GOT3 (cell line): ENCODE data around the gene CPEB2.

ENCODE experiments used
- DNase-seq: peaks from one replicate; lab custom pipeline; 2025; ENCODE audit warnings: mixed read lengths; lab: John Stamatoyannopoulos, UW

Gene CPEB2

GRCh38 chr4:15010038-15010585 is 7.8 kb downstream of the CPEB2 start:
- no peak for DNase-seq

DNA sequence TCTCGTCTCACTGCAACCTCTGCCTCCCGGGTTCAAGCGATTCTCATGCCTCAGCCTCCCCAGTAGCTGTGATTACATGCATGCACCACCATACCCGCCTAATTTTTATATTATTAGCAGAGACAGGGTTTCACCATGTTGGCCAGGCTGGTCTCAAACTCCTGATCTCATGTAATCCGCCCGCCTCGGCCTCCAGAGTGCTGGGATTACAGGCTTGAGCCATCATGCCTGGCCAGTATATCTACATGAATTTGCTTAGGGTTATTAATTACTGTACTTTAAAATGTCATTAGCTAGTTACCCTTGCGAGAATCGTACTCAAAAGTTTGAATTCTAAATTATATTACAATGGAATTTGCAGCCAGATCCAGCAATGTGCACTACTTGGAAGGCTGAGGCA is 8.9 kb downstream of the CPEB2 start:
- DNase-seq: no peak

DNA sequence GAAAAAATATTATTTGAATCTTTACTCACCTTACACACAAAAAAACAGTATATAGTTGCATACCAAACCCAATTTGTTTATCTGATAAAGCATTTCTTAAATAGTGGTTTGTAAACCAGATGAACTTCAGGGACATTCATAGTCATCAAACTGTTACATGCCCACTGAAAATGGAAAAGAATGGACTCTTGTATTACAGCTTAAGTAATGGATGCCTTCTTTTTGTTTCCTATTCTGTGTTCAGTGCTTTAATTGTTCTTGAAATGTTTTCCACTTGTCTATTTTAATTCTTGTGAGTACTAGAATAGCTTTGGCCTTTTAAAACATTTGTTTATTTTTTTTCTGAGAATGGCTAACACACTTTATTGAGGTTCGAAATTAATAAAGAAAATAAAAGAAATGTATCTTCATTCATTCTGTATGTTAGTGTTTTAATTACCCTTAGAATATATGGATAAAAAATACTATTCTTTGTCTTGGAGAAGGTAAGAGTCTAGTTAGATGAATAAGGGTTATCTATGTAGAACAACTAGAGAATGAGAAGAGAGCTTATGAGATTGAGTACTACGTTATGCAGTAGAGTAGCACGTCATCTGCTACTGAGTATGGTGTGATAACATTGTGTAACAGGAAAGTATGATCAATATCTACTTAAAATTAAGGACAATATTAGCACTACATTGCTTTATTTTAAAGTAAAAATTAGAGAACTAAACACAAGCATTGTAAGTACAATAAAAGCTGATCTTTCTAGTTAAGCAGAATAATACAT is 9.9 kb downstream of the CPEB2 start:
- no peak for DNase-seq

GRCh38 chr4:15013585-15013984 is 11.3 kb downstream of the CPEB2 start:
- DNase-seq: no peak

DNA sequence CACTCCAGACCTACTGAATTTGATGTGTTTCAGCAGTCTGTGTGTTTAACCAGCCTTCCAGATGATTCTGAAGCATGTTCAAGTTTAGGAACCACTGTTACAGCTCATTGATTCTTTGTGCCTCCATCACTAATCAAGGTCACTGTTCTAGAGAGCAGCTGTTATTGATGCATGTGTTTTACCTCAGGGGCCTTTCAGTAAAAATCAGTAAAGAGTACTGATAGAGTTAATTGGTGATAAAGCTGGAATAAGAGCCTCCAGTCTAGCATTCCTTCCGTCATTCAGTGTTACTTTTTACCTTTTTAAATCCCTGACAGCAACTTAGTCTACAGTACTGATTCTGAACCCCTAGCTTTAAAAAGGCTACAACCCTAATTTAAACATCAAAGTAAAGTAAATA is 12.9 kb downstream of the CPEB2 start:
- no peak for DNase-seq

DNA sequence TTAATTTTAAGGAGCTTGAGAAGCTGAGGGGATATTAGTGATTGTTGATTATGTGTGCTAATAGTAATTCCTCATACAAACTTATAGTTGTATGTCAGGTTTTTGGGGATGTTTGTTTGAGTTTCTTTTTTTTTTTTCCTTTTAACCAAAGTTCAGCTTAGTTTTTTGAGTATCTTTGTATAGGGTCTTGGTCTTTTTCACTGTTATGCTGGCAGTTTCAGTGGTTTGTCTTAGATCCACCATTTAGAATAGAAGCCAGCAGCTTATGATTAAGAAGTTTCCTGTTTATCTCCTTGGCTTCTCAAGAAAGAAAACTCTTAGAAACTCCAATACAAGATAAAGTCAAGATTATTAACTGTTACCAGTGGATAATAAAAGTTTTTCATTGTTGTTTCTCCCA is 16.1 kb downstream of the CPEB2 start:
- no peak for DNase-seq

DNA sequence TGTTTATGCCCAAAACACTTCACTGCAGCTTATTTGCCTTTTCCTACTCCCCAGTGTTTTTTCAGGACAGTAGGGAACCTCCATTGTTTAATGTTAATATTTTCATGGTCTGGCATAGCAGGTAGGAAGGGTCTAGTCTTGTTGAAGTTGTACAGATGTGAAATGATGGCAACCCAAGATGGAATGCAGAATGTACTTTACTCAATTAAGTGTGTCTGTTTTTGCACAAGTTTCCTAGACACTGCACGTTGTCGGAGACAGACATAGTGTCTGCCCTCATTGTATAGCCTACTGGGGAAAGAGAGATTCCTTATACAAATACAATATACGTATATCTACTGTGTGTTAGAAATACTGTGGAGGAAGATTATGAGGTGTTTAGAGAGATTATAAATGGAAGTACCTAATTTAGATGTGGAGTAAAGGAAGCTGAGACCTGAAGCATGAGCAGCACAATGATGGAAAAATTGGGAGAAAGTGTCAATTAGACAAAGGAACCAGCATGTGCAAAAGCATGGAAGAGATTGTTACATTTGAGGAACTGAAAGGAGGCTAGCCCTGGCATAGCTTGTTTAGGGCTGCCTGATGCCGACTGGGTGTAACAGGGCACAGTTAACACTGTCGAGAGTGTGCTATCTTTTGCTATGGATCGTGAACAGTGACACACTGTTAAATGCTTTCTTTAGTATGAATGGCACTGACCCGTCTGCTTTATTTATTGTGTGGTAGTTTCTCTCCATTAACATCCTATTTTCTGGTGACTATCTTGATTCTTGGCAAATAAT is 18.4 kb downstream of the CPEB2 start:
- no peak for DNase-seq

DNA sequence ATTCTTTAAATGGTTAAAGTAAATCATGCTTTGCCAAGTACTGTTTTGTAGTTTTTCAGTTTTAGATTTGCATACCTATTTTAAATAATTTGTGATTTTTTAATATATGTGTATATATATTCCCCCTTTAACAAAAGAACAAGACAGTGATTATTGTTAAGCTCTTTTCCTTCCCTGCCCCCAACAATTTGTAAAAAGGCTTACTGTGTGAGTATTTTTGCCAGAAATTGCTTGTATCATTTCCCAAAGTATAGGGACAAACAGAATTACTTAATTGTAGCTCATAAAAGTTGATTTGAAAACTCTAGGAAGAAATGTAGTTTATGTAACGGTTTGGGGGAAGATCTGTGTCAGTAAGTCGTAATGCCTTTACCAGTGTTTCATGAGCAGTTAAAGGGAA is 19.0 kb downstream of the CPEB2 start:
- DNase-seq: no peak

DNA sequence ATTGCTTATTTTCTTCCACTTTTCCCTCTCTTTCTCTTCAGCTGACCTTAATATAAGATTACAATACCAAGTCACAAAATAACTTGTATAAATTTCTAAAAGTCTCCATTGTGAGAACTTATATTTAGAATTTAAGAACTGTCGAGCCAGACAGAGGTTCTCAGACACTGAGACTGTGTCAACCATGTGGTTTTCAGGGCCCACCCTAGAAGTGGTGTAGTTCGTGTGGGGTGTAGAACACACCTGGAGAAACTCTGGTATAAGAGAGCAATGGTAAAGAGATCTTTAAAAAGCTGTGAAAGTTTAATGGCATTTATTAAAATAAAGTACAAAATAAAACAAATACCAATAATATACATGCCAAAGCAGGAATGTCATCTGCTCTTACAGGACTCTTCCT is 19.7 kb downstream of the CPEB2 start:
- DNase-seq: no peak

GRCh38 chr4:15024386-15024785 is 22.1 kb downstream of the CPEB2 start:
- no peak for DNase-seq

DNA sequence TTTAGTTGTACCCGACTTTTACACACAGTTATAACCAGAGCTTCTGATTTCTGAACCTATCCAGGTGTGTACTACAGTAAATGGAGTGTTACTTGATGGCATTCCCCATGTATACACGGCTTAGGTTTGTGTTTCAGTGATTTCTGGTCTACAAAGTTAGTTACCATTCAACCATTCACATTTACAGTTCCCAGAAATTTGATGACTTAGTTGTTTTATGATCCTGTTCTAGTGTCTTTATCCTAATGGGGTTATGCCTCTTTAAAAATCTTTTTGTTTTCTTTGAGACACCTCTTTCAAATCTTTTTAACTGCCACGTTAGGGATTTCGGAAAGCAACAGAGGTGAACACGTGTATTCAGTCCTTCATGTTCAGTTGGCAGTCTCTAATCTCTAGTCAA is 23.4 kb downstream of the CPEB2 start:
- no peak for DNase-seq

DNA sequence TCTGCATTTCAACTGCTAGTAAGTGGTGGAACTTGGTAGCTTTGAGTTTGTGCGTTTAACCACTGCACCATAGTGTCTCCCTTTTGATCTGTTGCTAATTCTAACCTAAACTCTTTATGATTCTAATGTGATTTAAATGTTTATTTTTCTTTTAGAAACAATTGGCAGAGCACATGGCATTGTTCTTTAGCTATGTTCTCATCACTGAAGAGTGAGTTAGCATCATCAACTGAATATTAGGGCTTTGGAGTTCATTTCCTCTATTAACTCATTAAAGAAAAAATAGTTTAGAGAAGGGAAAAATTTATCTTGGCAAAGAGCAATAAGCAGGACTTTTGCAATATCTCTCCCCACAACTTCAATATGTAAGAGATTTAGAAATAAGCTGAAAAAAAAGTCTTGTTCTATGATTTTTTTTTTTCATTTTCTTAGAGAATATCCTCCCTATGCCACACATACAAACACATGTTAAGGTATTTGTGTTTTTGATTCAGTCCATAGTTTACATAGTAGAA is 25.7 kb downstream of the CPEB2 start:
- DNase-seq: no peak

DNA sequence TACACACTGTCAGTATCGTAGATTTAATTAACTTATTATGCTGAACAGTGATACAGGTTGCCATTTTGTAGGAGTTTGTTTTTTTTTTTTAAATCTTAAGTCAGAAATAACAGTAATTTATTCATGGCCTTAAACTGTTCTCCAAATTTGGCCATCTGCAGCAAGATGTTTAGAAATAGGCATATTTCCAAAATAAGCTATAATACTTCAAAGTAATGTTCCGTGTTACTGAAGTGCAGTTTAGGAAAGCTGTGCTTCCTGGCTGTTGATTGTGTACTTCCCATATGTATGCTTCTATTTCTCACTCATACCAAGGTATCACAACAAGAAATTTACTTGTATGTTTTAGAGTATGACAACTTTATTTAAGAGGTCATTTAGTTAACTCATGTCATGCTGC is 28.9 kb downstream of the CPEB2 start:
- no peak for DNase-seq

DNA sequence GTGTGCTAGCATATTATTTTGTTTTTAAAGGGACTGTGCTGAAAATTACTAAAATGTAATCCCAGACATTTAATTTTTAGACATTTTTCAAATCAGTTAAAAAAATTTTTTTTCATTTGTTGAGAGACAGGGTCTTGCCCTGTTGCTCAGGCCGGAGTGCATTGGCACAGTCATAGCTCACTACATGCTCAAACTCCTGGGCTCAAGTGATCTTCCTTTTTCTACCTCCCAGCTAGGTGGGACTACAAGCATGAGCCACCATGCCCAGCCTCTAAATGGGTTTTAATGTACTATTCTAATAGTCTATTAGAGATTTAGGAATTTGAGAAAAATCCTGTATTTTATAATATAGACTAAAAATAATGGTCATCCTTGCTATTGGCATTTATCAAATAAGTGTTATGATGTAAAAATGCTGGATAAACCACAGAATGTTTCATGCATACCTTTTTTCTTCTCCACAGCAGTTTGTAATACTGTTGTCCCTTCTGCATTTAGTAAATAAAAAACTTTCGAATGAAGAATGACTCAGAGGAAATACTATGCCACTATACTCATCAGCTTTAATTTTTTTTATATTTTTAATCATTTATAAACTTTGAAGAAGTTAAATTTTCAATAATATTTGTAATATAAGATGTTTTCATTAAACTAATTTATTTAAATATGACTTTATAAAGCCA is 29.9 kb downstream of the CPEB2 start:
- DNase-seq: no peak

DNA sequence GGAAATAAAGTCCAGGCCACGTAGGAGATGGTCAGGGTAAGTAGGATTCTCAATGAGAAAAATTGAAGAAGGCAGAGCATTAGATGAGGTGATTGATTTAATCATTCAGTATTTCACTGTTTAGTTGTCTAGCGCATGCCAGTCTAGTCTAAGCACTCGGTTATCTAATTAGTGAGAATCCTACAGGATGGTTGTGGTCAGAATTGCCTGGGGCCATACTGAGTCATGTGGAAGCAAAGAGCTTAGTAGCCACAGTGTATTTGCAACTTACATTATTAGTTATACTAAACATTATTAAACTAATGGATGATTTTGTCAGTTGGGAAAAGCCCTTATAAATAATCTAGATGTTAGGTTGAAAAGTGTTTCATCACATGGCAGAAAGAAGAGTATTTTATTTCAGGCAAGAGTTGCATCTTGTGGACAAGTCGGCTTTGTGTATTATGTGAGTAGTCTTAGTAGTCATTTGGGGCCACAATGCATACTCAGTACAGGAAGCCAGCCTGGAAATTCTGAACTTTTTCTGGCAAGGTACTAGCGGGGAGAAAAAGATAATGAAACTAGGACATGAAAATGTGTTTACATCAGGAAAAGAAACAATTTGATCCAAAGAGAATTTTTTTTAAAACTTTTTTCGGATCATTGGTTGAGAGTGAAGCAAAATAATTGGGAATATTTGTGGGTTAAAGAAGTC is 31.9 kb downstream of the CPEB2 start:
- DNase-seq: no peak

DNA sequence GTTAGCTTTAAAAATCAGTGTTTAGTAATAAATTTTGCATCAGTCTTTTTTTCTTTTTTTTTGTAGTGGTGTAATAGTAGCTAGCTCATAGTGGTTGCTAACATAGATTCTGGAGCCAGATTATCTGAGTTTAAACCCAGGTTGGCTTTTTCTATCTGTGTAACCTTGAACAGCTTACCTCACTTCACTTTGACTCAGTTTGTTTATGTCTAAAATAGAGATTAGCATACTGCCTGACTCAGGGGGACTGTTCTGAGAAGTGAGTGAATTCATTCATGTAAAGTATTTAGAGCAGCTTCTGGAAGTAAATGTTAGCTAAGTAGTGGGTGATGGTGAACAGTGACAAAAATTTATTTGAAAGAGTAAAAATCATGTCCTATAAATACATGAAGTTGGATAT is 32.9 kb downstream of the CPEB2 start:
- no peak for DNase-seq

GRCh38 chr4:15037923-15038541 is 35.8 kb downstream of the CPEB2 start:
- no peak for DNase-seq

DNA sequence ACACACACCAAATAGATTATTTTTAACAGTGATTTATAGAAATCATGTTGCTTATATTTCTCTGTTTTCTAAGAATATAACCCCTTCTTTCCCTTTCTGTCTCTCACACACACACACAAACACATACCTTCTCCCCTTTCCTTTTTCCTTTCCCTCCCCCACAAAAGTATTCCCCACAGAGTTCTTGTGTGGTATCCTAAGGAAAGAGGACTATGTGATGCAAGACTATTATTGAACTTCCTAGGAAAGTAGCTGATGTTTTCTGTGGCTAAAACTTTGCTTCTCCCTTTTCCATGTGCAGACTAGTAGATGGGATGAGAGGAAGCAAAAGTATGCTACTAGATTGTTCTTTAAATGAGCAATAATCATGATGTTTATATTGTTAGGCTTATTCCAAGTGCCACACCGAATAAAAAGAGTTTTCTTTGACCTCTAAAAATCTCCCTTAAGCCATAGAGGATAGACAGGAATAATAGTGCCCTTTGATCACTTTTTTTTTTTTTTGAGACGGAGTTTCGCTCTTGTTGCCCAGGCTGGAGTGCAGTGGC is 38.7 kb downstream of the CPEB2 start:
- DNase-seq: no peak

DNA sequence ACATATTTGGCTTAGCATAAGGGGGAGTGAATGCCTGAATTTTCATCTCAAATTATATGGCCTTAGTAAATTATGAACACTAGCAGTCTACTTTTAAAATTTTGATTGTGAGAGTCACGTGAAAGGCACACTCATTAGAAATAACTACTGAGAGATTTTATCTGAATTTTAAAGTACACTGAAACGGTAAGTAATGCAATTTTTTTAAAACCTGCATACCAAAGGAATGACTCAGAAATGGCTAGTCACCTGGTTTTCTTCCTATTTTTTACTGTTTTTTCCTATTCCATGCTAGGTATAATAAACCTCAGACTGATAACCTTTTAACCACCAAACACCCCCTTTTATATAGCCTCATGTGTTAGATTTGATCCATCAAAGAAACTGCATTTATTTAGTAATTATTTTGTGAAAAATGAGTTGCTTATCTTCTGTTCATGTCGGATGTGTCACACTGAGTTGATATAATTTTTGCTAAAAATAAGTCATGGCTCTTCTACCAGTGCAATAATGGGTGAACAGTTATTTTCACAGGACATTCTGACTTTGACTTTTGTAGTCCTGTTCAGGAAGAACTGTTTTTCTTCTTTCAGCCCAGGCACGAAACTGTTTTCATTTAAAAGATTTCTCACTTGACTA is 40.4 kb downstream of the CPEB2 start:
- DNase-seq: no peak

DNA sequence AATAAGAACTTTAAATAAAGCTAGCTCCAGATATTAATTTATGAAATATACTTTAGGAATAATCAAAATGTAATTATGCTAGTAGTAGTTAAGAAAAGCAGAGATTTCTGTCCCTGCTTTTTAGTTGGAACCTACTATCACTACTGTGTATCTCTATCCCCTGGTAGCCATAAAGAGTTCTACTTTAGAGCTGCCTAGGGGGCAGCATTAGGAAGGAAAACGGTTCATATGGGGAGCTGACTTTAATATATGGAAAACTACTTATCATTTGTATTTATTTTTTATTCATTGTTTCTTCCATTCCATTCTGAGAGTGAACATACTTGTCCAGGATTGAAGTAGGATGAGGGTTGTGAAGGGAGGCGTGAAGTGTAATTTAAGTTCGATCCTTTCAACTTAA is 40.9 kb downstream of the CPEB2 start:
- no peak for DNase-seq

- DNase-seq: no peak
These were observed 41.6 kb downstream of the CPEB2 start for GRCh38 chr4:15043922-15044321.
